C4-2B (cell line): ENCODE results near the gene NSUN6.
"Not testable (repeated sequence)": the region's sequence is repeated elsewhere in the genome, so short reads cannot be mapped to it uniquely, and the experiment has no call there.

ENCODE experiments used
- H3K27ac ChIP-seq: fragments of 450-650 bp; 2 replicates; pipeline ENCODE4 v1.5.1; 2017
- CTCF ChIP-seq: fragments of 450-650 bp; conservative IDR thresholded peaks from 2 replicates; pipeline ENCODE4 v1.5.1; 2017; ENCODE audit warnings: mild to moderate bottlenecking
- ZFX ChIP-seq: fragments of 450-650 bp; IDR thresholded peaks from 2 replicates; pipeline ENCODE4 v1.6.1; 2017

Gene NSUN6

DNA sequence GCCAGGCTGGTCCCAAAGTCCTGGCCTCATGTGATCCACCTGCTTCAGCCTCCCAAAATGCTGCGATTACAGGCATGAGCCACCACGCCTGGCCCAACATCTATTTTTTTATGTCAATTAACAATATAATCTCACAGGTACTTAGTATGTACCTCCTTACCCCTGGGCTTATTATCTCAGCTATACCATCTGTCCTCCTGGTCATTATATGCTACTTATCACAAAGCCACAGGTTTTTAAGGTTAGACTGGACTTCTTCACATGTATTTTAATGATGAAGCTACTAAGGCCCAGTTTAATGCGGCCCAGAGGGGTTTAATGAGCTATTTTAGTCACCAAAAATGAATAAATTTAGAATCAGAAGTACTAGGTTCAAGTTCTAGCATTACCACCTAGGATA is 3.4 kb downstream of the NSUN6 start:
- TF ChIP-seq ZFX (no peak), CTCF (no peak)

GRCh38 chr10:18647151-18647550 is 4.2 kb downstream of the NSUN6 start:
- no peak overlapping the region for H3K27ac ChIP-seq
- TF ChIP-seq ZFX (no peak), CTCF (no peak)

More for the DNA sequence above, 3.4 kb downstream of the NSUN6 start:
- H3K27ac ChIP-seq: no peak overlapping the region

GRCh38 chr10:18639719-18640118 is 11.7 kb downstream of the NSUN6 start:
- not testable (repeated sequence) for H3K27ac ChIP-seq

DNA sequence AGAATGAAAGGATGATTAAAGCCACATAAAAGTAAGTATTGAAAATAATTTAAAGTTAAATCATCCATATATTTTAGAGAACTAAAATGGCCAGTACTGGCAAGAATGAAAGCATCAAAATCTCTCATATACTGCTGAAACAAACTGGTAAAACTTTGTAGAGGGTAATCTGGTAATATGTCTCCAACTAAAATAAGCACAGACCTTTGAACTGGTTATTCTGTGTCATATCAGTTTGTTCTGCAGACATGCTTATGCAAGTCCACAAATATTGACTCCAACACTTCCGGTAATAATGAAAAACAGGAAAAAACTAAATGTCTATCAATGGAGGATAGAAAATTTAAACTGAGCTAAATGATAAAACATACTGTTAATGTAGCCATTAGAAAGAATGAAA is 14.0 kb downstream of the NSUN6 start:
- H3K27ac ChIP-seq: peak overlapping the region; percentile 54

GRCh38 chr10:18635995-18636394 is 15.4 kb downstream of the NSUN6 start:
- TF ChIP-seq ZFX (no peak), CTCF (no peak)
- H3K27ac ChIP-seq: peak overlapping the region; percentile 33

- not testable (repeated sequence) for H3K27ac ChIP-seq
Observed at GRCh38 chr10:18632500-18632899, 18.9 kb downstream of the NSUN6 start.

DNA sequence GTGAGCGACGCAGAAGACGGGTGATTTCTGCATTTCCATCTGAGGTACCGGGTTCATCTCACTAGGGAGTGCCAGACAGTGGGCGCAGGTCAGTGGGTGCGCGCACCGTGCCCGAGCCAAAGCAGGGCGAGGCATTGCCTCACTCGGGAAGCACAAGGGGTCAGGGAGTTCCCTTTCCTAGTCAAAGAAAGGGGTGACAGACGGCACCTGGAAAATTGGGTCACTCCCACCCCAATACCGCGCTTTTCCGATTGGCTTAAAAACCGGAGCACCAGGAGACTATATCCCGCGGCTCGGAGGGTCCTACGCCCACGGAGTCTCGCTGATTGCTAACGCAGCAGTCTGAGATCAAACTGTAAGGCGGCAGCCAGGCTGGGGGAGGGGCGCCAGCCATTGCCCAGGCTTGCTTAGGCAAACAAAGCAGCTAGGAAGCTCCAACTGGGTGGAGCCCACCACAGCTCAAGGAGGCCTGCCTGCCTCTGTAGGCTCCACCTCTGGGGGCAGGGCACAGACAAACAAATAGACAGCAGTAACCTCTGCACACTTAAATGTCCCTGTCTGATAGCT is 23.9 kb downstream of the NSUN6 start:
- H3K27ac ChIP-seq: peak overlapping the region; percentile 52

DNA sequence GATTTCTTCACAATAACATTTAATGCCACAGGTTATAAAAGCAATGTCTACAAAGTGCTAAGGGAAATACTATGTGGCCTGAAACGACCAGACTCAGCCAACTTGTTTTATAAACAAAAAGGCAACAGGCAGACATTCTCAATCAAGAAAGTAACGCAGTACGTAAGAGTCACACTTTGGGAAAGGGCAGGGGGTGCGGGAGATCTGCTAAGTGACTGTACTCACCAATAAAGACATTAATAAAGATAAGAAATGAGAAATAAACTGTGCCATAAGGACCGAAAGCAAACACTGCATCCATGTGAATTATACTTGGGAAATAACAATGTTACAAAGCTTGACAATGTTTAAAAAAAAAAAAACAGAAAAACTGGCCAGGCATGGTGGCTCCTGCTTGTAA is 25.5 kb downstream of the NSUN6 start:
- H3K27ac ChIP-seq: no peak overlapping the region
- TF ChIP-seq ZFX (no peak), CTCF (no peak)

GRCh38 chr10:18623671-18624070 is 27.7 kb downstream of the NSUN6 start:
- H3K27ac ChIP-seq: not testable (repeated sequence)

DNA sequence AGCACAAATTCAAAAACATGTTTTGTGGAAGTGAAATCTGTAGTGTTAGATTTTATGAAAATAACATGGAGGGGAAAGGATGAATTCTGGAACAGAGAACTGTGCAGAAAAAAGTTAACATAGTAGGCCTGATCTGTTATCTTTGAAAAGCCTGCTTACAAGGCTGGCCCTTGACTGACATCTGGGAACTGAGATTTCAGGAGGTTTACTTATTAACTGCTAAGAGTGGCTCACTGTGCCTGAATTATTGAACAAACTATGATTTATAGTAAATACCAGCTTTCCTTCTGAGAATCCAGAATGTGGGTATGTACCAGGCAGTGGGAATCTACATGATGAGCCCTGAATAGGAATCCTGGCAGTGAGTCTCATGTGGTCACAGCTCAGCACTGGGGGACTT is 30.5 kb downstream of the NSUN6 start:
- no peak overlapping the region for H3K27ac ChIP-seq
- TF ChIP-seq ZFX (no peak), CTCF (no peak)
